ENCODE results near the gene DUSP9.
"Not testable (repeated sequence)": the region's sequence is repeated elsewhere in the genome, so short reads cannot be mapped to it uniquely, and the experiment has no call there.

DUSP9 gene

GRCh38 chrX:153692003-153692402 lies 45.0 kb downstream of the DUSP9 start:
- no peak overlapping the region for H3K4me3 ChIP-seq (ENCODE audit: low read depth, low read length)
- DNase-seq (ENCODE audit: low read depth), result no peak
- TF ChIP-seq CTCF (IDR thresholded peaks at IDR 0.05; ENCODE audit: control insufficient read depth, extremely low read depth, insufficient read depth), result no peak

GRCh38 chrX:153692611-153693156 lies 45.7 kb downstream of the DUSP9 start:
- DNase-seq (ENCODE audit: low read depth), result no peak
- TF ChIP-seq CTCF (IDR thresholded peaks at IDR 0.05; ENCODE audit: control insufficient read depth, extremely low read depth, insufficient read depth), result no peak
- H3K4me3 ChIP-seq (ENCODE audit: low read depth, low read length), result no peak overlapping the region

- no peak for TF ChIP-seq CTCF (IDR thresholded peaks at IDR 0.05; ENCODE audit: control insufficient read depth, extremely low read depth, insufficient read depth)
- no peak for DNase-seq (ENCODE audit: low read depth)
- no peak overlapping the region for H3K4me3 ChIP-seq (ENCODE audit: low read depth, low read length)
These were observed 46.4 kb downstream of the DUSP9 start for GRCh38 chrX:153693216-153694086.

- DNase-seq (ENCODE audit: low read depth); H3K4me3 ChIP-seq (ENCODE audit: low read depth, low read length): not testable (repeated sequence)
These were observed 47.3 kb downstream of the DUSP9 start for GRCh38 chrX:153694256-153694655.

GRCh38 chrX:153694687-153695270 lies 47.8 kb downstream of the DUSP9 start:
- no peak overlapping the region for H3K4me3 ChIP-seq (ENCODE audit: low read depth, low read length)
- DNase-seq (ENCODE audit: low read depth), result no peak
- TF ChIP-seq CTCF (IDR thresholded peaks at IDR 0.05; ENCODE audit: control insufficient read depth, extremely low read depth, insufficient read depth), result no peak

GRCh38 chrX:153696100-153696499 lies 49.1 kb downstream of the DUSP9 start:
- H3K4me3 ChIP-seq (ENCODE audit: low read depth, low read length), result no peak overlapping the region
- TF ChIP-seq CTCF (IDR thresholded peaks at IDR 0.05; ENCODE audit: control insufficient read depth, extremely low read depth, insufficient read depth), result no peak
- no peak for DNase-seq (ENCODE audit: low read depth)

GRCh38 chrX:153696538-153696937 lies 49.5 kb downstream of the DUSP9 start:
- H3K4me3 ChIP-seq (ENCODE audit: low read depth, low read length); DNase-seq (ENCODE audit: low read depth): not testable (repeated sequence)

GRCh38 chrX:153696986-153697722 lies 50.2 kb downstream of the DUSP9 start:
- DNase-seq (ENCODE audit: low read depth); H3K4me3 ChIP-seq (ENCODE audit: low read depth, low read length): not testable (repeated sequence)

Data from LNCaP clone FGC (cell line).